HepG2 (cell line): ENCODE results near the gene KIF6.

ENCODE experiments used
- ELF4 ChIP-seq: sonication (generic); formaldehyde crosslinking; IDR thresholded peaks from 2 replicates; pipeline ENCODE4 v1.5.0; 2020; ENCODE audit warnings: missing genetic modification reagents, mild to moderate bottlenecking, moderate library complexity, borderline replicate concordance
- GMEB1 ChIP-seq: sonication (generic); formaldehyde crosslinking; IDR thresholded peaks from 2 replicates; pipeline ENCODE4 v1.5.1; 2020; ENCODE audit warnings: missing genetic modification reagents, mild to moderate bottlenecking, borderline replicate concordance
- PHF8 ChIP-seq: sonication (generic); formaldehyde crosslinking; IDR thresholded peaks from 2 replicates; pipeline ENCODE4 v1.5.0; 2020; ENCODE audit warnings: missing genetic modification reagents
- SMC3 ChIP-seq: IDR thresholded peaks from 2 replicates; pipeline ENCODE4 v1.6.1; 2011; ENCODE audit warnings: low read length, improper control_type of control experiment
- ZNF3 ChIP-seq: IDR thresholded peaks from 2 replicates; pipeline ENCODE4 v1.7.0; 2017; ENCODE audit warnings: inconsistent platforms
- ZNF782 ChIP-seq: sonication (generic); formaldehyde crosslinking; IDR thresholded peaks from 2 replicates; pipeline ENCODE4 v1.4.0; 2020; ENCODE audit warnings: missing genetic modification reagents, mild to moderate bottlenecking, borderline replicate concordance
- TF ChIP-seq, protein P1 (sequence below): sonication (generic); formaldehyde crosslinking; conservative IDR thresholded peaks from 2 replicates; pipeline ENCODE4 v1.8.1; 2023; ENCODE audit warnings: missing genetic modification reagents
- TF ChIP-seq, protein P2 (sequence below): sonication (generic); formaldehyde crosslinking; IDR thresholded peaks from 2 replicates; pipeline ENCODE4 v1.5.0; 2020; ENCODE audit warnings: mild to moderate bottlenecking, missing genetic modification reagents, moderate library complexity

DNA sequence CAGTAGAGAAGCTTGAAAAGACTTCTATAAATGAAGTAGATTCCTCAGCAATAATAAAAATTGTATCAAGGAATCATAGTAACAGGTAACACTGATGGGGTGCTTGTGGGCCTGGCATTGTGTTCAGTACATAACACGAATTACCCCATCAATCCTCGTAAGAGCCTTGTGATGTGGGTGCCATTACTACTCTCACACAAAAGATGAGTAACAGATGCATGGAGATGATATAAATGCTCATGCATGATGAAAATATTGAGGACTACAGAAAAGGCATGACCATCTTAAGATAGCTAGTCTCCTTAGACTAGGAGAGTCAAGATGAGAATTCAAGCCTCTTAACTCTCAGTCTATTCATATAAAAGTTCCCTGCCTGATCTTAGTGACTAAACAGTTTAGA, 158.1 kb downstream of the KIF6 start:
- TF ChIP-seq GMEB1 (no peak), ZNF3 (no peak), SMC3 (no peak), PHF8 (no peak), ELF4 (CRISPR knock-in tag) (no peak), ZNF782 (CRISPR knock-in tag) (no peak)
- TF ChIP-seq, protein P1, sequence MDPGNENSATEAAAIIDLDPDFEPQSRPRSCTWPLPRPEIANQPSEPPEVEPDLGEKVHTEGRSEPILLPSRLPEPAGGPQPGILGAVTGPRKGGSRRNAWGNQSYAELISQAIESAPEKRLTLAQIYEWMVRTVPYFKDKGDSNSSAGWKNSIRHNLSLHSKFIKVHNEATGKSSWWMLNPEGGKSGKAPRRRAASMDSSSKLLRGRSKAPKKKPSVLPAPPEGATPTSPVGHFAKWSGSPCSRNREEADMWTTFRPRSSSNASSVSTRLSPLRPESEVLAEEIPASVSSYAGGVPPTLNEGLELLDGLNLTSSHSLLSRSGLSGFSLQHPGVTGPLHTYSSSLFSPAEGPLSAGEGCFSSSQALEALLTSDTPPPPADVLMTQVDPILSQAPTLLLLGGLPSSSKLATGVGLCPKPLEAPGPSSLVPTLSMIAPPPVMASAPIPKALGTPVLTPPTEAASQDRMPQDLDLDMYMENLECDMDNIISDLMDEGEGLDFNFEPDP = no peak
- TF ChIP-seq, protein P2, sequence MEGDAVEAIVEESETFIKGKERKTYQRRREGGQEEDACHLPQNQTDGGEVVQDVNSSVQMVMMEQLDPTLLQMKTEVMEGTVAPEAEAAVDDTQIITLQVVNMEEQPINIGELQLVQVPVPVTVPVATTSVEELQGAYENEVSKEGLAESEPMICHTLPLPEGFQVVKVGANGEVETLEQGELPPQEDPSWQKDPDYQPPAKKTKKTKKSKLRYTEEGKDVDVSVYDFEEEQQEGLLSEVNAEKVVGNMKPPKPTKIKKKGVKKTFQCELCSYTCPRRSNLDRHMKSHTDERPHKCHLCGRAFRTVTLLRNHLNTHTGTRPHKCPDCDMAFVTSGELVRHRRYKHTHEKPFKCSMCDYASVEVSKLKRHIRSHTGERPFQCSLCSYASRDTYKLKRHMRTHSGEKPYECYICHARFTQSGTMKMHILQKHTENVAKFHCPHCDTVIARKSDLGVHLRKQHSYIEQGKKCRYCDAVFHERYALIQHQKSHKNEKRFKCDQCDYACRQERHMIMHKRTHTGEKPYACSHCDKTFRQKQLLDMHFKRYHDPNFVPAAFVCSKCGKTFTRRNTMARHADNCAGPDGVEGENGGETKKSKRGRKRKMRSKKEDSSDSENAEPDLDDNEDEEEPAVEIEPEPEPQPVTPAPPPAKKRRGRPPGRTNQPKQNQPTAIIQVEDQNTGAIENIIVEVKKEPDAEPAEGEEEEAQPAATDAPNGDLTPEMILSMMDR (CRISPR knock-in tag) = no peak
